ENCODE data around the gene PERM1.

- TF ChIP-seq CTCF (conservative IDR thresholded peaks at IDR 0.05; ENCODE audit: low read length), result no peak
- TF ChIP-seq EZH2phosphoT487 (IDR thresholded peaks at IDR 0.05; ENCODE audit: borderline replicate concordance, low read depth, low read length), result no peak
These were observed 18.6 kb downstream of the PERM1 start for GRCh38 chr1:963301-963651.
